Spinal cord (tissue), 10 donors: ENCODE data around the gene ADRB2. TPM values are rescaled to one million over a fixed set of nuclear protein-coding genes. Genes with fewer than 3 reads are reported as not detected.

Experiments
- DNase-seq, 6 donors: peaks; one replicate each; pipeline versions ENCODE4 v3.0.0 to v3.0.0-alpha.2; 2013 to 2015; ENCODE audit warnings: low spot score in 6 of 6, low read depth in 4 of 6
- H3K27ac ChIP-seq: one replicate; pipeline ENCODE4 v1.5.1; 2013; ENCODE audit warnings: low read depth, low read length, control low read depth
- H3K27me3 ChIP-seq: one replicate; pipeline ENCODE4 v1.6.1; 2013; ENCODE audit warnings: low read length; ENCODE audit not compliant: control insufficient read depth, insufficient read depth
- H3K36me3 ChIP-seq: one replicate; pipeline ENCODE4 v1.6.1; 2013; ENCODE audit warnings: low read length; ENCODE audit not compliant: control insufficient read depth, insufficient read depth
- H3K4me1 ChIP-seq: one replicate; pipeline ENCODE4 v1.6.1; 2013; ENCODE audit warnings: low read length; ENCODE audit not compliant: control insufficient read depth, insufficient read depth
- H3K4me3 ChIP-seq: one replicate; pipeline ENCODE4 v1.5.1; 2013; ENCODE audit warnings: low read depth, low read length, control low read depth
- H3K9me3 ChIP-seq: one replicate; pipeline ENCODE4 v1.6.1; 2013; ENCODE audit warnings: low read length; ENCODE audit not compliant: control insufficient read depth, insufficient read depth
- WGBS: methylation state at CpG from one replicate; pipeline ENCODE4 v1.1.5; 2013; ENCODE audit warnings: missing lambda C conversion rate; ENCODE audit not compliant: insufficient coverage; 5-methylcytosine and 5-hydroxymethylcytosine counted together
- polyA plus RNA-seq, 2 donors: library from polyadenylated mRNA; unstranded; fragments of 120-200 nt; gene quantifications; one replicate each; pipeline ENCODE4 v1.2.1, GENCODE V29; 2013; ENCODE audit not compliant: insufficient read length in 2 of 2
- total RNA-seq, 2 donors: library from RNA; depleted of rRNA in 1 of 2; stranded (reverse); fragments of 120-200 nt in 1 of 2; fragments of >200 nt in 1 of 2; gene quantifications; one replicate each; pipeline versions ENCODE4 v1.2.3 to v1.2.4, GENCODE V29; 2013 to 2014
- donor health status: healthy.

ADRB2 gene
- total and polyA plus RNA-seq, 4 donors = 1.9 to 5.0 (median 3.6) TPM

GRCh38 chr5:148836272-148837250 lies 10.2 kb downstream of the ADRB2 start:
- no peaks in the 10 kb centered on the region for H3K36me3 ChIP-seq
- H3K27me3 ChIP-seq = no peaks in the 10 kb centered on the region
- no peak for DNase-seq
- H3K27ac ChIP-seq = no peak overlapping the region
- H3K4me1 ChIP-seq = no peaks in the 10 kb centered on the region
- no peak overlapping the region for H3K4me3 ChIP-seq
- 100% methylated on average over 3 of the region's 11 CpGs for WGBS
- no peaks in the 10 kb centered on the region for H3K9me3 ChIP-seq

- Histone ChIP-seq H3K36me3 (no peaks in the 10 kb centered on the region), H3K9me3 (no peaks in the 10 kb centered on the region), H3K27me3 (no peaks in the 10 kb centered on the region), H3K27ac (no peak overlapping the region), H3K4me3 (no peak overlapping the region), H3K4me1 (no peaks in the 10 kb centered on the region)
- WGBS = 85% methylated on average over 2 of the region's 3 CpGs
- DNase-seq = no peak
Observed at GRCh38 chr5:148837383-148837782, 11.0 kb downstream of the ADRB2 start.

- H3K27ac ChIP-seq = no peak overlapping the region
- no CpG with 5 or more reads among the region's 1 CpG for WGBS
- no peak for DNase-seq
Observed at GRCh38 chr5:148838357-148838756, 11.9 kb downstream of the ADRB2 start.

GRCh38 chr5:148839960-148840359 lies 13.5 kb downstream of the ADRB2 start:
- no peaks in the 10 kb centered on the region for H3K4me1 ChIP-seq
- DNase-seq = no peak
- no peak overlapping the region for H3K4me3 ChIP-seq
- no peaks in the 10 kb centered on the region for H3K9me3 ChIP-seq
- H3K27me3 ChIP-seq = no peaks in the 10 kb centered on the region
- 96% methylated on average over 3 of the region's 4 CpGs for WGBS
- no peak overlapping the region for H3K27ac ChIP-seq
- no peaks in the 10 kb centered on the region for H3K36me3 ChIP-seq

More at GRCh38 chr5:148838357-148838756, 11.9 kb downstream of the ADRB2 start:
- H3K4me1 ChIP-seq = no peaks in the 10 kb centered on the region
- no peaks in the 10 kb centered on the region for H3K27me3 ChIP-seq
- H3K4me3 ChIP-seq = no peak overlapping the region
- H3K36me3 ChIP-seq = no peaks in the 10 kb centered on the region
- H3K9me3 ChIP-seq = no peaks in the 10 kb centered on the region

GRCh38 chr5:148840531-148840930 lies 14.1 kb downstream of the ADRB2 start:
- no peak overlapping the region for H3K4me3 ChIP-seq
- no peaks in the 10 kb centered on the region for H3K9me3 ChIP-seq
- no peaks in the 10 kb centered on the region for H3K27me3 ChIP-seq
- no peaks in the 10 kb centered on the region for H3K36me3 ChIP-seq
- no peak overlapping the region for H3K27ac ChIP-seq
- WGBS = no CpG with 5 or more reads among the region's 1 CpG
- no peaks in the 10 kb centered on the region for H3K4me1 ChIP-seq
- DNase-seq = no peak

- no peak overlapping the region for H3K4me3 ChIP-seq
- H3K9me3 ChIP-seq = no peaks in the 10 kb centered on the region
- no peak for DNase-seq
- no peaks in the 10 kb centered on the region for H3K27me3 ChIP-seq
- no peak overlapping the region for H3K27ac ChIP-seq
- no peaks in the 10 kb centered on the region for H3K4me1 ChIP-seq
- 47% methylated on average over 2 of the region's 3 CpGs for WGBS
- H3K36me3 ChIP-seq = no peaks in the 10 kb centered on the region
Observed at GRCh38 chr5:148841519-148841918, 15.1 kb downstream of the ADRB2 start.

GRCh38 chr5:148842161-148842560 lies 15.8 kb downstream of the ADRB2 start:
- Histone ChIP-seq H3K4me3 (no peak overlapping the region), H3K36me3 (no peaks in the 10 kb centered on the region), H3K27ac (no peak overlapping the region), H3K4me1 (no peaks in the 10 kb centered on the region), H3K27me3 (no peaks in the 10 kb centered on the region), H3K9me3 (no peaks in the 10 kb centered on the region)
- DNase-seq = no peak
- WGBS = 94% methylated on average over 2 of the region's 2 CpGs

GRCh38 chr5:148843510-148844318 lies 17.3 kb downstream of the ADRB2 start:
- no peak overlapping the region for H3K27ac ChIP-seq
- DNase-seq = peak in 1 of 6 donors; percentile 28
- no peaks in the 10 kb centered on the region for H3K4me1 ChIP-seq
- H3K9me3 ChIP-seq = no peaks in the 10 kb centered on the region
- 80% methylated on average over 8 of the region's 10 CpGs for WGBS
- H3K36me3 ChIP-seq = no peaks in the 10 kb centered on the region
- no peak overlapping the region for H3K4me3 ChIP-seq
- H3K27me3 ChIP-seq = no peaks in the 10 kb centered on the region

- DNase-seq = no peak
- no peaks in the 10 kb centered on the region for H3K36me3 ChIP-seq
- no peaks in the 10 kb centered on the region for H3K4me1 ChIP-seq
- H3K9me3 ChIP-seq = no peaks in the 10 kb centered on the region
- H3K27me3 ChIP-seq = no peaks in the 10 kb centered on the region
- 92% methylated on average over 3 of the region's 7 CpGs for WGBS
- no peak overlapping the region for H3K27ac ChIP-seq
- no peak overlapping the region for H3K4me3 ChIP-seq
Observed at GRCh38 chr5:148844433-148845280, 18.2 kb downstream of the ADRB2 start.
